Measurements from ENCODE around the gene PPP1R36. TPM values are rescaled to one million over a fixed set of nuclear protein-coding genes. Genes with fewer than 3 reads are reported as not detected.
"Not testable (repeated sequence)": the region's sequence is repeated elsewhere in the genome, so short reads cannot be mapped to it uniquely, and the experiment has no call there.

The PPP1R36 gene
- total and polyA plus RNA-seq, 2 donors = 0.57 to 1.8 TPM

- no peaks in the 10 kb centered on the region for H3K4me1 ChIP-seq (ENCODE audit: insufficient read depth)
- no peak overlapping the region for H3K4me3 ChIP-seq (ENCODE audit: low read depth, low read length)
- no peak for DNase-seq (ENCODE audit: extremely low spot score)
- no peaks in the 10 kb centered on the region for H3K36me3 ChIP-seq (ENCODE audit: insufficient read depth)
- H3K27ac ChIP-seq (ENCODE audit: low read depth) = no peak overlapping the region
- 67% methylated on average over 4 of the region's 4 CpGs for WGBS
Measured at GRCh38 chr14:64598404-64598803, 48.6 kb downstream of the PPP1R36 start.

GRCh38 chr14:64601571-64601970 lies 51.8 kb downstream of the PPP1R36 start:
- H3K4me1 ChIP-seq (ENCODE audit: insufficient read depth) = no peaks in the 10 kb centered on the region
- 41% methylated on average over 38 of the region's 38 CpGs for WGBS
- no peak for DNase-seq (ENCODE audit: extremely low spot score)
- no peak overlapping the region for H3K4me3 ChIP-seq (ENCODE audit: low read depth, low read length)
- H3K27ac ChIP-seq (ENCODE audit: low read depth) = no peak overlapping the region
- no peaks in the 10 kb centered on the region for H3K36me3 ChIP-seq (ENCODE audit: insufficient read depth)

- Histone ChIP-seq H3K36me3 (ENCODE audit: insufficient read depth) (no peaks in the 10 kb centered on the region), H3K4me1 (ENCODE audit: insufficient read depth) (no peaks in the 10 kb centered on the region), H3K27ac (ENCODE audit: low read depth) (no peak overlapping the region), H3K4me3 (ENCODE audit: low read depth, low read length) (no peak overlapping the region)
- WGBS = 94% methylated on average over 2 of the region's 2 CpGs
- DNase-seq (ENCODE audit: extremely low spot score) = no peak
Measured at GRCh38 chr14:64602826-64603225, 53.1 kb downstream of the PPP1R36 start.

- H3K36me3 ChIP-seq (ENCODE audit: insufficient read depth) = no peaks in the 10 kb centered on the region
- H3K27ac ChIP-seq (ENCODE audit: low read depth) = no peak overlapping the region
- WGBS = 92% methylated on average over 1 of the region's 1 CpG
- DNase-seq (ENCODE audit: extremely low spot score) = no peak
- no peak overlapping the region for H3K4me3 ChIP-seq (ENCODE audit: low read depth, low read length)
- no peaks in the 10 kb centered on the region for H3K4me1 ChIP-seq (ENCODE audit: insufficient read depth)
Measured at GRCh38 chr14:64604001-64604400, 54.2 kb downstream of the PPP1R36 start.

GRCh38 chr14:64604881-64605280 lies 55.1 kb downstream of the PPP1R36 start:
- Histone ChIP-seq H3K4me1 (ENCODE audit: insufficient read depth) (no peaks in the 10 kb centered on the region), H3K36me3 (ENCODE audit: insufficient read depth) (no peaks in the 10 kb centered on the region), H3K27ac (ENCODE audit: low read depth) (no peak overlapping the region), H3K4me3 (ENCODE audit: low read depth, low read length) (no peak overlapping the region)
- DNase-seq (ENCODE audit: extremely low spot score) = no peak
- WGBS = 81% methylated on average over 6 of the region's 6 CpGs

GRCh38 chr14:64605926-64606685 lies 56.3 kb downstream of the PPP1R36 start:
- Histone ChIP-seq H3K4me3 (ENCODE audit: low read depth, low read length) (no peak overlapping the region), H3K36me3 (ENCODE audit: insufficient read depth) (no peaks in the 10 kb centered on the region), H3K27ac (ENCODE audit: low read depth) (no peak overlapping the region), H3K4me1 (ENCODE audit: insufficient read depth) (no peaks in the 10 kb centered on the region)
- no peak for DNase-seq (ENCODE audit: extremely low spot score)
- 91% methylated on average over 9 of the region's 9 CpGs for WGBS

- H3K4me1 ChIP-seq (ENCODE audit: insufficient read depth) = no peaks in the 10 kb centered on the region
- no peaks in the 10 kb centered on the region for H3K36me3 ChIP-seq (ENCODE audit: insufficient read depth)
- DNase-seq (ENCODE audit: extremely low spot score) = no peak
- no peak overlapping the region for H3K4me3 ChIP-seq (ENCODE audit: low read depth, low read length)
- H3K27ac ChIP-seq (ENCODE audit: low read depth) = no peak overlapping the region
- 92% methylated on average over 5 of the region's 5 CpGs for WGBS
Measured at GRCh38 chr14:64610049-64610746, 60.4 kb downstream of the PPP1R36 start.

- Histone ChIP-seq H3K27ac (ENCODE audit: low read depth) (peak overlapping the region; percentile 6), H3K36me3 (ENCODE audit: insufficient read depth) (no peaks in the 10 kb centered on the region), H3K4me1 (ENCODE audit: insufficient read depth) (no peaks in the 10 kb centered on the region), H3K4me3 (ENCODE audit: low read depth, low read length) (no peak overlapping the region)
- 16% methylated on average over 1 of the region's 1 CpG for WGBS
- DNase-seq (ENCODE audit: extremely low spot score) = peak; percentile 79
Measured at GRCh38 chr14:64611358-64612020, 61.7 kb downstream of the PPP1R36 start.

GRCh38 chr14:64612021-64612380 lies 62.2 kb downstream of the PPP1R36 start:
- H3K36me3 ChIP-seq (ENCODE audit: insufficient read depth) = no peaks in the 10 kb centered on the region
- no peak for DNase-seq (ENCODE audit: extremely low spot score)
- no peaks in the 10 kb centered on the region for H3K4me1 ChIP-seq (ENCODE audit: insufficient read depth)
- H3K4me3 ChIP-seq (ENCODE audit: low read depth, low read length) = no peak overlapping the region
- no peak overlapping the region for H3K27ac ChIP-seq (ENCODE audit: low read depth)
- WGBS = 39% methylated on average over 1 of the region's 1 CpG

GRCh38 chr14:64612971-64613666 lies 63.4 kb downstream of the PPP1R36 start:
- H3K4me3 ChIP-seq (ENCODE audit: low read depth, low read length) = no peak overlapping the region
- no peak for DNase-seq (ENCODE audit: extremely low spot score)
- no peaks in the 10 kb centered on the region for H3K36me3 ChIP-seq (ENCODE audit: insufficient read depth)
- H3K4me1 ChIP-seq (ENCODE audit: insufficient read depth) = no peaks in the 10 kb centered on the region
- no peak overlapping the region for H3K27ac ChIP-seq (ENCODE audit: low read depth)
- 65% methylated on average over 2 of the region's 2 CpGs for WGBS

GRCh38 chr14:64614166-64614565 lies 64.4 kb downstream of the PPP1R36 start:
- no peaks in the 10 kb centered on the region for H3K4me1 ChIP-seq (ENCODE audit: insufficient read depth)
- no peak for DNase-seq (ENCODE audit: extremely low spot score)
- no peaks in the 10 kb centered on the region for H3K36me3 ChIP-seq (ENCODE audit: insufficient read depth)
- H3K27ac ChIP-seq (ENCODE audit: low read depth) = no peak overlapping the region
- no peak overlapping the region for H3K4me3 ChIP-seq (ENCODE audit: low read depth, low read length)
- 46% methylated on average over 2 of the region's 2 CpGs for WGBS

GRCh38 chr14:64614805-64615391 lies 65.1 kb downstream of the PPP1R36 start:
- no peaks in the 10 kb centered on the region for H3K4me1 ChIP-seq (ENCODE audit: insufficient read depth)
- WGBS = 63% methylated on average over 7 of the region's 7 CpGs
- H3K36me3 ChIP-seq (ENCODE audit: insufficient read depth) = no peaks in the 10 kb centered on the region
- no peak overlapping the region for H3K4me3 ChIP-seq (ENCODE audit: low read depth, low read length)
- DNase-seq (ENCODE audit: extremely low spot score) = no peak
- no peak overlapping the region for H3K27ac ChIP-seq (ENCODE audit: low read depth)

- WGBS = 92% methylated on average over 8 of the region's 8 CpGs
- not testable (repeated sequence) for H3K4me1 ChIP-seq (ENCODE audit: insufficient read depth)
Measured at GRCh38 chr14:64617872-64618408, 68.2 kb downstream of the PPP1R36 start.

More at GRCh38 chr14:64617872-64618408, 68.2 kb downstream of the PPP1R36 start:
- not testable (repeated sequence) for H3K36me3 ChIP-seq (ENCODE audit: insufficient read depth); DNase-seq (ENCODE audit: extremely low spot score); H3K4me3 ChIP-seq (ENCODE audit: low read depth, low read length); H3K27ac ChIP-seq (ENCODE audit: low read depth)

Data from urinary bladder (tissue), 4 donors.